Measurements from ENCODE around the gene GABARAP. TPM values are rescaled to one million over a fixed set of nuclear protein-coding genes. Genes with fewer than 3 reads are reported as not detected.

GABARAP gene
- total and polyA plus RNA-seq, 2 of the 13 experiments (the other 11 are each of a cell fraction or from before 2014, with no cell fraction given): 161 to 310 TPM

- TF ChIP-seq PITX1 (CRISPR knock-in tag; IDR thresholded peaks at IDR 0.05) (peak; percentile 94), PRDM10 (CRISPR knock-in tag; IDR thresholded peaks at IDR 0.05; ENCODE audit: low read depth) (peak; percentile 89), MTF2 (CRISPR knock-in tag; IDR thresholded peaks at IDR 0.05; ENCODE audit: borderline replicate concordance) (no peak), FOXO1 (CRISPR knock-in tag; IDR thresholded peaks at IDR 0.05) (no peak; the same call in 1 of the 2 replicates), ZMAT3 (CRISPR knock-in tag; conservative IDR thresholded peaks at IDR 0.05) (no peak), THAP9 (CRISPR knock-in tag; IDR thresholded peaks at IDR 0.05; ENCODE audit: borderline replicate concordance) (peak; percentile 96), HES4 (CRISPR knock-in tag; IDR thresholded peaks at IDR 0.05; ENCODE audit: borderline replicate concordance) (no peak), ZNF160 (CRISPR knock-in tag; IDR thresholded peaks at IDR 0.05) (no peak; the same call in 1 of the 2 replicates), RFXANK (CRISPR knock-in tag; IDR thresholded peaks at IDR 0.05) (no peak), ZSCAN25 (CRISPR knock-in tag; IDR thresholded peaks at IDR 0.05) (peak; percentile 70), ZNF484 (CRISPR knock-in tag; IDR thresholded peaks at IDR 0.05; ENCODE audit: borderline replicate concordance, low read depth) (no peak), BCLAF1 (IDR thresholded peaks at IDR 0.05) (no peak), ISL2 (CRISPR knock-in tag; IDR thresholded peaks at IDR 0.05) (peak; percentile 68; the same call in 1 of the 2 replicates), ATF5 (CRISPR knock-in tag; IDR thresholded peaks at IDR 0.05; ENCODE audit: low read depth) (no peak), REPIN1 (CRISPR knock-in tag; IDR thresholded peaks at IDR 0.05; ENCODE audit: borderline replicate concordance, low read depth) (peak; percentile 65; the same call in 1 of the 2 replicates), SNAPC2 (CRISPR knock-in tag; IDR thresholded peaks at IDR 0.05) (no peak)
Observed at GRCh38 chr17:7239091-7240027, 2.9 kb downstream of the GABARAP start, which contains the start of gene PHF23 (continued).
